WERI-Rb-1 (cell line): ENCODE results near the gene CALHM5.

Experiments used
- DNase-seq: peaks from one replicate; pipeline ENCODE4 v3.0.0-alpha.2; 2020
- H3K27ac ChIP-seq: fragments of 250-450 bp; sonication (Bioruptor Pico); 2 replicates; pipeline ENCODE4 v1.5.1; 2020; ENCODE audit warnings: mild to moderate bottlenecking, moderate library complexity
- H3K27me3 ChIP-seq: fragments of 250-450 bp; sonication (Bioruptor Pico); 2 replicates; pipeline ENCODE4 v1.5.1; 2021; ENCODE audit warnings: mild to moderate bottlenecking, low read depth, moderate library complexity; ENCODE audit not compliant: insufficient read depth, severe bottlenecking
- H3K36me3 ChIP-seq: fragments of 250-450 bp; sonication (Bioruptor Pico); 2 replicates; pipeline ENCODE4 v1.5.1; 2020; ENCODE audit warnings: mild to moderate bottlenecking, moderate library complexity
- H3K4me3 ChIP-seq: 2 replicates; pipeline ENCODE4 v1.5.1; 2011; ENCODE audit warnings: low read depth, mild to moderate bottlenecking, control low read depth, low read length
- H3K9me3 ChIP-seq: fragments of 250-450 bp; sonication (Bioruptor Pico); 2 replicates; pipeline ENCODE4 v1.5.1; 2021; ENCODE audit warnings: mild to moderate bottlenecking, moderate library complexity; ENCODE audit not compliant: severe bottlenecking
- CTCF ChIP-seq: IDR thresholded peaks from 2 replicates; pipeline ENCODE4 v1.5.1; 2011; ENCODE audit warnings: low read depth, mild to moderate bottlenecking, control low read depth, inconsistent platforms, low read length

Gene CALHM5

DNA sequence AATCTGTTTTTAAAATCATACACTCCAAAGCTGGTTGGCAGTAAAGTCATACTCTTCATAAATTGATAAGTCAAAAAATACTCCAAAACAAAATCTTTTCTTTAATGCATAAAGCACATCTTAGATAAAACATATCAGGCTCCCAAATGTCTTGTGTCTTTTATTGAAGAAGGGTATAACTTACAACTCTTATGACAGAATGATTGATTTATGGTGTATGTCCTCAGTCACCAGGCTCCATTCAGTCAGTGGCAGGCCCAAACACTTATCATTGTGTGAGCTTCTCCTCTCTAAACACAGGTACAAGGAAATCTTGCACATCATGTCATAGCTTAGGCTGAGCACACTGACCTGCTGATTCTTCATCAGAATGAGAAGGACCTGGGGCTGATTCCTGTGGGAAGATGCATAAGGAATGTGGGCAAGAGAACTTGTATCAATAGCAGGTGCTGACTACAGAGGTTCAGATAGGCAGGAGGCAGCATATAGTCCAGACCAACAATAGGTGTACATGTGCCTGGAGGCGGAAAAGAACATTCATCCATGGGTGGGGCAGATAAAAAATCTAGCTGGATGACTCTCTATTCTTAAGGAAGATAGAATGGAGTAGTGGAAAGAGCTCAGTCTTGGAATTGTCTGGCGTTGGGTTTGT, 1.9 kb downstream of the CALHM5 start:
- no peak for DNase-seq
- no peak overlapping the region for H3K27ac ChIP-seq
- no peaks in the 10 kb centered on the region for H3K27me3 ChIP-seq
- H3K9me3 ChIP-seq: no peaks in the 10 kb centered on the region
- H3K4me3 ChIP-seq: no peak overlapping the region
- no peak for TF ChIP-seq CTCF
- no peaks in the 10 kb centered on the region for H3K36me3 ChIP-seq

DNA sequence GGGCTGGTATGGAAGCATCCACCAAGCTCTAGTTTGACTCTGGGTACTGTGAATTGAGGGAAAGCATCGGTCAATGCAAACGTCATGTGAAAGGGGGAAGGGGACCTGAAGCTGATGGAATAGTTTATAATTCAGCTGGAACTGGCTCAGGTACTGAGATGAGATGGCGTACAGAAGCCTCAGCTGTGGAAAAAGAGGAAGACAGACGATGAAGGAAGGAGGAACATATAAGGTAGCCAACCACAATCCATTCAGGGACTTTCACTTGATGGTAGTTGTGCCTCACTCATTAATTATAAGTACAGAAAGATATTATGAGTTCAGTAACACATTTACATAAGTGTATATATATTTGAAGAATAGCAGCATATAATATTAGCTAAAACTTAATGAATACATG, 2.7 kb downstream of the CALHM5 start:
- no peak for TF ChIP-seq CTCF
- DNase-seq: no peak
- Histone ChIP-seq H3K27ac (no peak overlapping the region), H3K9me3 (no peaks in the 10 kb centered on the region), H3K4me3 (no peak overlapping the region), H3K36me3 (no peaks in the 10 kb centered on the region), H3K27me3 (no peaks in the 10 kb centered on the region)

GRCh38 chr6:116515141-116515540, 3.7 kb downstream of the CALHM5 start:
- Histone ChIP-seq H3K27me3 (no peaks in the 10 kb centered on the region), H3K27ac (no peak overlapping the region), H3K36me3 (no peaks in the 10 kb centered on the region), H3K9me3 (no peaks in the 10 kb centered on the region), H3K4me3 (no peak overlapping the region)
- no peak for TF ChIP-seq CTCF
- no peak for DNase-seq

- DNase-seq: no peak
- no peak for TF ChIP-seq CTCF
- no peak overlapping the region for H3K27ac ChIP-seq
- H3K36me3 ChIP-seq: no peaks in the 10 kb centered on the region
- no peaks in the 10 kb centered on the region for H3K9me3 ChIP-seq
- no peak overlapping the region for H3K4me3 ChIP-seq
- no peaks in the 10 kb centered on the region for H3K27me3 ChIP-seq
Measured at GRCh38 chr6:116518621-116519368, 7.4 kb downstream of the CALHM5 start.

DNA sequence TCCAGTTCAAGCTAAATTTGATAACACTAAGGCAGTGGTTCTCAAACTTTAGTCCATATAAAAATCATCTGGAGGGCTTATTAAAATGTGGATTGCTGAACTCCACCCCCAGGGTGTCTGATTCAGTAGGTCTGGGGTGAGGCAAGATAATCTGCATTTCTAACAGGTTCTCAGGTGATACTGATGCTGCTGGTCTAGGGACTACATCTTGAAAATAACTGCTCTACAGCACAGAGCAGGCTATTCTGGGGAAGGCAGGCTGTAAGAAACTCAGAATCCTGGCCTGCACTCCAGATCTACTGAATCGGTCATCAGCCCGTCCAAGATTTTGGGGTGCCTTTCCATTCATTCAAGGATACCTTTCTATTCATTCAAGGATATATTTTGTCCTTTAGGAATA, 11.5 kb downstream of the CALHM5 start:
- no peak overlapping the region for H3K27ac ChIP-seq
- no peaks in the 10 kb centered on the region for H3K27me3 ChIP-seq
- no peaks in the 10 kb centered on the region for H3K9me3 ChIP-seq
- no peaks in the 10 kb centered on the region for H3K36me3 ChIP-seq
- TF ChIP-seq CTCF: no peak
- H3K4me3 ChIP-seq: no peak overlapping the region
- no peak for DNase-seq
